GM12801 (cell line): ENCODE measurements around the gene GALNT18.

Source experiments
- TF ChIP-seq, protein P1 (sequence below): IDR thresholded peaks from one replicate; pipeline ENCODE4 v1.5.1; 2011; ENCODE audit warnings: control low read depth; ENCODE audit not compliant: insufficient read length; ENCODE audit errors: extremely low read depth

Gene GALNT18

DNA sequence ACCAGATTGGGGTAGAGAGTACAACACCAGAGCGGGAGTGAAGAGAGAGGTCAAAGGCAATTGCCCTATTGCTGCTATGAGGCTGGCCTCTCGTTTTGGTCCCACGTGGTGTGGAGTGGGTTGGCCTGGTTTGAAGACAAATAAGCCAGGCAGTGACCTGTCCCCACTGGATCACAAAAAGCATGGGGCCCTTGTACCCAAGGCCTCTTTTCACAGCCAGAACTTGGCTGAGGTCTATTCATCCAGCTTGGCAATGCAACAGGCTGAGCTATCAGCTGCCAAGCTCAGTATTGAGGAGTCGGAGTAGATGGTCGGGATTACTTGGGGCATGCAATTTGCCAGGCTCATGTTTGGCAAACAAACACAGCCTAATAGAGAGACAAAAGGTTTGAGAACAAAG is 19.2 kb upstream of the GALNT18 start:
- TF ChIP-seq, protein P1, sequence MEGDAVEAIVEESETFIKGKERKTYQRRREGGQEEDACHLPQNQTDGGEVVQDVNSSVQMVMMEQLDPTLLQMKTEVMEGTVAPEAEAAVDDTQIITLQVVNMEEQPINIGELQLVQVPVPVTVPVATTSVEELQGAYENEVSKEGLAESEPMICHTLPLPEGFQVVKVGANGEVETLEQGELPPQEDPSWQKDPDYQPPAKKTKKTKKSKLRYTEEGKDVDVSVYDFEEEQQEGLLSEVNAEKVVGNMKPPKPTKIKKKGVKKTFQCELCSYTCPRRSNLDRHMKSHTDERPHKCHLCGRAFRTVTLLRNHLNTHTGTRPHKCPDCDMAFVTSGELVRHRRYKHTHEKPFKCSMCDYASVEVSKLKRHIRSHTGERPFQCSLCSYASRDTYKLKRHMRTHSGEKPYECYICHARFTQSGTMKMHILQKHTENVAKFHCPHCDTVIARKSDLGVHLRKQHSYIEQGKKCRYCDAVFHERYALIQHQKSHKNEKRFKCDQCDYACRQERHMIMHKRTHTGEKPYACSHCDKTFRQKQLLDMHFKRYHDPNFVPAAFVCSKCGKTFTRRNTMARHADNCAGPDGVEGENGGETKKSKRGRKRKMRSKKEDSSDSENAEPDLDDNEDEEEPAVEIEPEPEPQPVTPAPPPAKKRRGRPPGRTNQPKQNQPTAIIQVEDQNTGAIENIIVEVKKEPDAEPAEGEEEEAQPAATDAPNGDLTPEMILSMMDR = no peak

DNA sequence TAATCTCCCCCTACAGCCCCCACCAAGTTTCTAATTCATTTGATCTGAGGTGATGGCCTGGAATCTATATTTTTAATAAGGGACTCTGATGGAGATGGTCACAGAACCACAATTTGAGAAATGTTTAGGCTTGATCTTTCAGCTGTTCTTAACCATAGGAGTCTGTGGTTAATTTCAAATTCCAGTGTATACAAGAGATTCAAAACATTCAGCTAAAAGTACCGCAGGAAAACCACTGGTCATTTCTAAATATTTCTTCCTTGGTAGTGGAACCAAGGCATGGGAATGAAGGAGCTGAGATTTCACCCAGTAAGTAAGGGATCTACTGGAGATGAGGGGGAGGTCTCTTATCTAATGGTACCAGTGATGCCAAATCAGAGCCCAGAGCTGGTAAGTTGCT is 18.3 kb upstream of the GALNT18 start:
- TF ChIP-seq, protein P1 = no peak

DNA sequence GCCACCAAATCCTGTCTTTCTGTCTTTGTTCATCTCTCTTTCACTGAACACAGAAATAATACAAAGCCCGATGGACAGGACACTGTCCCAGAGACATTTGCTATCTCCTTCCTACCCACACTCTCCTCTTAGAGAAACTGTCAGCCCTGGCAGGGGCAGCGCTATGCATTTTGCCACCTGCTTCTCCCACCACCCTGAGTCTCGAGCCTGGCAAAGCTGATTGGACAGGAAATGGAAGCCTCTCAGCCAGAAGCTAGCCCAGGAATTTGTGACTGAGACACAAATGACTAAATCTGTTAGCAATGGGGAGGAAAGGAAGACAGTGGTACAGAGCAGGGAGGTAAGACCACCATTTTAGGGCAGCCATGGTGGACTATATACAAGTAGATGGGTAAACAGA is 14.9 kb upstream of the GALNT18 start:
- TF ChIP-seq, protein P1 = no peak

DNA sequence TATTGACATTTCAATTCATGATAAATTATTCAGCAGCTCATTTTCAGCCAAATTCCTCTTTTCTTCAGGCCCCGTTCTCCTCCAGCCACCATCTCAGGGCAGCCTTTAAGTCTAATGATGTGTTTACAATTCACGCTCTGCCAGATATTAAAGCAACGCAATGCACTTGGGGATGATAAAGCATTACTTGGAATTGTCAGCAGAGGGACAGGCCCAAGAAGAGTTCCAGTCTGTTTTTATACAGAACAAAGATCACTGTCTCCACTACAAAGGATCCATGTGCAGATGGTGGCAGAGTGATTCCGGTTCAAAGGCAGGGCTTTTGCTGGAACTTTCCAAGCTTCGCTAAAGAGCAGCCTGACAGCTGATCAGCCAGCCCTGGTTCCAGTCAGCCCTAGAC is 13.6 kb upstream of the GALNT18 start:
- TF ChIP-seq, protein P1 = no peak

DNA sequence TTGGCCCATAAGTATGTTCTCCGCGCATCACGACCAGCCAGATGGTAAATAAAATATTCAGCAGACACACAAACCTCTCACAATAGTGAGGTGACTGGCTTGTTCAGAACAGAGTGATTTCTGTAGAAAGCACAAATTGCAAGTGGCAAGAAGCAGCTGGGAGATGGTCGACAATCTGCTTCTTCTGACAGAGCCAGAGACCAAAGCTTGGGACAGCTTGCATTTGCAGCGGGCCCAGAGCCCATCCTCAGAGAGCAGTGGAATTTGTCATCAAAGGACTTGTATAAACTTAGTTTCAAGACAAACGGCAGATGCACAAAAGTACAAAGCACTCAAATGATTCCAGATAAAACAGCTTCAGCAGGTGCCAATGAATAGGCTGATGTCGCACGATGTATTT is 7.6 kb upstream of the GALNT18 start:
- TF ChIP-seq, protein P1 = no peak

DNA sequence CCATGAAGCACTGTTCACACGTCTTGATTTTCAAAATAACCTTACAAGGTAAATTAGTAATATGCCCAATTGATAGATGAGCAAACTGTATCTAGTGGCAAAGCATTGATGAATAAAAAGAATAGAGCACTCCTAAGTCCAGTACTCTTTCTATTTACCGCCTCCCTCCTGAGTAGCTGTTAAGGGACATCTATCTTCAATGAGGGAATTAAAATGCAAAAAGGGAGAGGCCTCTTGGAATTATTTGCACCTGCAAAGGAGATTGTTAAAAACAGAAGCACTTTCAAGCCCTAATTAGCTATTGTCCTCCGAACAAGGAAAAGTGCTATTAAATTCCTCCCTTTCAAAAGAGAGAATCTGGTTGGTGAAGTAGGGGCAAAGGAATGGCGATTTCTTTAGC is 6.8 kb upstream of the GALNT18 start:
- TF ChIP-seq, protein P1 = no peak

DNA sequence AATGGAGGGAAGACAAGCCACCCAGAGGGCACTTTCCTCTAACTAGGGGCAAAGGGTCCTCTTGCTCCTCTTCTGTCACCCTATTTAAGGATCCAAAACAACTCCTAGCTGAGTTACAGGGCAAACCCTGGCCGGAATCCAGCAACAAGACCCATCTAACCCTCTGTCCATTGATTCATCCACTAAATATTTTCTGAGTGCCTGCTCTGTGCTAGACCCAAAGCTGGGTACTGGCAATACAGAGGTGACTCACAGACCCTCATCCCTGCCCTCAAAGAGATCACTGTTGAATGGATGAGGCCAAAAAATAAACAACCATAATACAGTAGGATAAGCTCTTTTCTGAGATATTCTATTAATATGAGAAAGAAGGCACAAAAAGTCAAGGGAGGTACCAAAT is 4.3 kb upstream of the GALNT18 start:
- TF ChIP-seq, protein P1 = no peak

DNA sequence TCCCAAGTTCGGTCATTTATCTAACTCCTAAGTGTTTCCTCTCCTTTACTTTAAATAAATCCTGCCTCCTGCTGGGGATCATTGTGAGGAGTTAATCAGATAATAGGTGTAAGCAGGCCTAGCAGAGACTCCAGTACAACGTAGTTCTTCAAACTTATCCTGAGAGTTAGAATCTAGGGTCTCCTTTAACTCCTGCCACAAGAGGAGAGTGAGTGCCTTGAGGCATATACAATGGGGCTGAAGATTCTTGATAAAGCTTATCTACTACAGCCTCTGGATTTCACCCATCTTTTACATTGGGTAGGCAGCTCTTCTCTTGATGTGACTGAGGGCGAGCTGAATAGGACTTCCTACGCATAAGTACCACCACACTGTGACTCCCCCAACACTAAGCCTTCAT is 3.1 kb upstream of the GALNT18 start:
- TF ChIP-seq, protein P1 = no peak
